NOMO-1 treated with DMSO at 0.1 percent for 48 hours (cell line): ENCODE results near the gene INKA1.
A peak's percentile ranks its signal among the peaks of the same experiment; 100 is the strongest.
"Not testable (repeated sequence)": the region's sequence is repeated elsewhere in the genome, so short reads cannot be mapped to it uniquely, and the experiment has no call there.

Experiments
- DNase-seq: peaks from one replicate; lab custom pipeline; 2025; ENCODE audit not compliant: unreplicated experiment; lab: John Stamatoyannopoulos, UW

The INKA1 gene

DNA sequence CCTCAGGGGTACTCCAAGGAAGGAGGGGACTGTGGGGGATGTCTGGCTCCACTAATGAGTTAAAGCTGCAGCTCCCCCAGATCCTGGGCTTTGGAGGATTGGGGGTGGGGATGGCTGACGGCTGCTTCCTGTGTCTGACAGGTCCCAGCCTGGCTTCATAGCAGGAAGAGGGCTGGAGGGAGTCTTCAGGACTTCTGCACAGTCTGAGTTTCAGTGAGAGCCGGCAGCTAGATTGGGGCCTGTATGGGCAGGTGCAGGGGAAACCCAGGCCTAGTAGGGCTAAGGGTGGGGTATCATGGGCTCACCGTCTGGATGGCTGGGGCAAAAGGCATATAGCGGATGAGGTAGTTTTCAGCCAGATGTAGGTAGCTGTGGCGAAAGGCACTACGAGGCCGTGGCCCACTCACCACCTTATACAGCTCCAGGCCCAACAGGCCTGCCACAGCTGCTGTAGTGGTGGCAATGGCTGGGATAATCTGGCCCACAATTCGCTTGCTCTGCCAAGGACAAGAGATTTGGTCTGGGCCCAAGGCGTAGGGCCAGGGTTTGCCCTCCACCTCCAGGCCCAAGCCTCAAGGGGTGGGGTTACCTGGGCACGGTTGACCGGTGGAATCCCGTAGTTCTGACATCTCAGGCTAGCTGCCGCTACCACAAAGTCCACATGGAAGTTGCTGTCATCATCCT is 4.5 kb downstream of the INKA1 start:
- no peak for DNase-seq

DNA sequence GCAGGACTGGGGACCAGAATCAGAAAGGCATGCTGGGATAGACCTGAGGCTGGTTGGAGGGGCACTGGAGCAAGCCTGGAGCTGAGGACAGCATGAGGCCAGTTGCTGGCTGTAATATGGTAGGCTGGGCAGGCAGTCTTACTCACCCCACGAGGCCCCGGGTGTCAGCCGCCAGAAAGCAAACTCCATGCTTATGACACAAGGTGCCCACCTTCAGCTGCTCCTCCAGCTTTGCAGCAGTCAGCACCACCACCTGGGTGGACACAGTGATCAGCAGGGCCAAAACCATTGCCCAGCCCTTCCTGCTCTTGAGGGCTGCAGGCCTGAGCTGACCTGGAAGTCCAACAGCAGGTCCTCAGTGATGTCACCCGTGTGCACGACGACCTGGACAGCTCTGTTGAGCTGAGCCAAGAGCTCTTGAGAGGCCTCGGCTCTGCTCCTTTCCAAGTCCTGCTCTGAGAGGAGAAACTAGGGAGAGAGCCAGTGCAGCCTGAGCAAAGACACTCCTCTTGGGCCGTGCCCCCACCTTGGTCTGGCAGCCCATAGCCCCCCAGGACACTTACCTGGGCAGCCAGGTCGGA is 9.9 kb downstream of the INKA1 start:
- DNase-seq: no peak

DNA sequence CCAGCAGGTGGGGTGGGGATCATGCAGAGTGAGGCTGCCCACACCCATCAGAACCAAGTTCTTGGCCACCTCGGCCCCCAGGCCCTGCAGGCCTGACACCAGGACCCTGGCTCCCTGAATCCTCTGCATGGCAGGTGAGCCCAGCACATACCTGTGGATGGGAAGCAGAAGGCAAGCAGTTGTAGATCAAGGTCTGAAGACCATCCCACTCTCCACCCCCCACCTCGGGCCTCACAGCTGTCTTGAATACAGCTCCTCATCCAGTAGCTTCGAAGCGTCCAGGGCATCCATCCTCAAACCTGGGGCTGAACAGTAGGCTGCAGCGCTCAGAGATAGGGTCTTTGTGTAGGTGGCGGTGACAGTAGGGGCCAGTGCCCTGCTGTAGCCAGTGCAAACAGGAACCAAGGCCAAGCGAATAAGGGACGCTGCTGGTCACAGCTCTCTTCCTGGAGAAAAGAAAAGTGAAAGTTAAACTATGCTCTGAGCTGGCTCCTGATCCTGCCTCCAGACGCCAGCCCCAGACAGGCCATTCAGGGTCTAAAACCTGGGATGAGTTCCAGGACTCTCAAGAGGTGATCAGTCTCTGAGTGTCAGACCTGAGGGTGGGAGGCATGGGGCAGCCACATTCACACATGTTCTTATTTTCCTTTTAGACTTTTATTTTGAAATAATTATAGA is 10.6 kb downstream of the INKA1 start, which contains the start of gene UBA7:
TSS of gene UBA7 (minus strand) at position 457 of the 678 bp plus-strand sequence. CDS start at position 291, 166 bp downstream.
- DNase-seq: peak; percentile 82

DNA sequence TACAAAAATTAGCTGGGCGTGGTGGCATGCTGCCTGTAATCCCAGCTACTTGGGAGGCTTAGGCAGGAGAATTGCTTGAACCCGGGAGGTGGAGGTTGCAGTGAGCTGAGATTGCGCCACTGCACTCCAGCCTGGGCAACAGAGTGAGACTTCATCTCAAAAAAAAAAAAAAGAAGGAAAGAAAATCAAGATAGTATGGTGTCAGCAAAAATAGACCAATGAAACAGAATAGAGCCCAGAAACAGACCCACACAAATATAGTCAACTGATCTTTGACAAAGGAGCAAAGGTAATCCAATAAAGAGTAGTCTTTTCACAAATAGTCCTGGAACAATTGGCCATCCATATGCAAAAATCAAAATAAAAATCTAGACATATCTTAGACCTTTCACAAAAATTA is 20.1 kb downstream of the INKA1 start:
- DNase-seq: not testable (repeated sequence)

DNA sequence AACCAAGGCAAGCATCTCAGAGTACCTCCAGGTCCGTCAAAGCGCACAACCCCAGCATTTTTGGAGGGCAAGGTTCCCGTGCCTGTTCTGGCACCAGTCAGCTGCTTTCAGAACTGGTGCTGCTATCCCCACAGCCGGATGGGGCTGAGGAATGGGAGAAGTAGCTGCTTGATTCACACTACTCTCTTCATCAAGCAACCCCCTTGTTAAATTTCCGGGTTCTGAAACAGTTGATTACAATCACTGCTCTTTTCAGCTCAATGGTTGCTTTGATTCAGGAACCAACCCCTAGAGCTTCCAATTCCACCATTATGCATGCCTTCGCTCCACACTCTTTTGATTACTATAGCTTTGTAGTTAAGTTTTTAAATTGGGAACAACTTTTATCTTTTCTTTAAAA is 23.0 kb downstream of the INKA1 start:
- no peak for DNase-seq

DNA sequence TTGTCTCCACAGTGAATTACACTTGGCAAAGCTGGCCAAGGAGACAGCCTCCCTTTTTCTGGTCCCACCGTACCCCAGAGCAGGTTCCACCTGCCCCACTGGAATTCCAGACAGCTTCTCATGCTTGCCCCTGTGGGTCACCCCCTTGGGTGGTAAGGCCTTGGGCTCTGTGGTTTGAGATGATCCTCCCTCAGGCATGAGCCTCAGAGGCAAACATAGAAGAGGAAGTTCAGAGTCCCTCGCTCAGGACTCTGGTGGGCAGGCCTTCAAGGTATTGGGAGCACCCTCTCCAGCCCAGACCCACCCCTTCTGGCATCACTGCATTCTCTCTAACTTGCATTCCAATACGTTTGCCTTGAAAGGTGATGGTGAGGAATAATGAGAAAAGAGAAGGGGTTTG is 28.3 kb downstream of the INKA1 start:
- DNase-seq: no peak

DNA sequence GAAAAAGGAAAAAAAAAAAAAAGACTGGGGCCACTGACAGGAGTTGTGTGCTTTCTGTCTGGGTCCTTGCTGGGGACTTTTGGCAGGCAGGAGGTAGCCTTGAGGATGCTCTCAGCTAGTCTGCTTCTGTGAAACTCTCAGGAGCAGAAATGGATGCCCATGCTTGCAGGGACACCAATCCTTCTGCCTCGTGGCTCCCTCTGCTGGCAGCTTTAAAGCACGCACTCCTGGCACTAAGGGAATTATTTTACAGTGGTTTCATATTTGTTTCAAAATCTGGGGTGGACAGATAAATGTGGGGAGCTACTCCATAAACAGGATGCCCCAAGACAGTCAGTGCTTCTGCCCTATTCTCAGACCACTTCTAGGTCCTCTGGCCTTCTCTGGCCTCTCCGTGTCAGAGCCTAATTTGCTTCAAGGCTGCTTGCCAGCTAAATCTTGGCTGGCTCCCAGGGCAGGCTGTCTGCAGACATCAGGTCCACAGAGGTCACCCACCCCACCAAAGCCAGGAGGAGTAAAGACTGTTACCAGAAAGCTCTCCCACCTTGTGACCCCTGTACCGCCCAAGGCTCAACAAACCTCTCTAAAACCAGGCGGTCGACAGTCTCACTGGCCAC is 36.2 kb downstream of the INKA1 start:
- DNase-seq: peak; percentile 71

DNA sequence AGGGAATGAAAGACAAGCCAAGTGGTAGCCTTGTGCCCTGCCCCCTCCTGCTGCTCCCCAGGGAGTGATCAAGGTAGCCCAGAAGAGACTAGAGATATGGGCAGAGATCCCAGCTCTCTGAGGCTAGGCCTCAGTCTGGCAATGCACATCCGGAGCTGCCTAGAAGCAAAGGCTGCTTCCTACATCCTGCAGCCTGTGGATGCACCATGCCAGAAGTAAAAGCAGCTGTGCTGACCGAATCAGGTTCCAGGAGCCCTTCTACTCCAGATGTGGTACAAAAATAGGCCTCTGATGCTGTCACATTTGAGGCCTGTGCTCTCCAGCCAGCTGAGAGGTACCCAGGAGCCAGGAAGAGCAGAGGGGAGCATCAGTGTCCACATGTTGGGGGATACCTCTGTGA is 37.3 kb downstream of the INKA1 start:
- no peak for DNase-seq

DNA sequence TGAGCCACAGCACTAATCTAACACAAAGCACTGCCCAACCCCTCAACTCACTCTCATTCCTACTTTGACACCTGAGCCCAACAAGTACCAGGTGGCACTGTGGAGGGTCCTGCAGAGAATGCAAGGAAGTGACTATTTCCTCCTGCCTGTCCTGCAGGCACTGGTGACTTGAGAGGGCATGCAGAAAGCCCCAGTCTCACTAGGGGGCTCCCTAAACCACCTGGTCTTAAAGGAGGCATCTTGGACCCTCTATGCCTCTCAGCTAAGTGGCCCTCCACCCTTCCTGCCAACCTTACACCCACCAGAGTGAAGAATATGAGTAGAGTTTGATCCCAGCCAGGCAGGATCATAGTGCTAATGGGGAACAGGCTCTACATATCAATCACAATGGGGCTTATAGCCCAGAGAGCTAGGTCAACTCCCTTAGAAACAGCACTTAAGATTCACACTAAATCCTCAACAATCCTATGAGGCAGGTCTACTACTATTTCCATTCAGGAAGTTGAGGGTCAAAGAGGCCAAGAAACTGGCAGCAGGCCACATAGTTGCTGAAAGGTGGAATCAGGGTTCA is 38.1 kb downstream of the INKA1 start:
- peak; percentile 35 for DNase-seq

DNA sequence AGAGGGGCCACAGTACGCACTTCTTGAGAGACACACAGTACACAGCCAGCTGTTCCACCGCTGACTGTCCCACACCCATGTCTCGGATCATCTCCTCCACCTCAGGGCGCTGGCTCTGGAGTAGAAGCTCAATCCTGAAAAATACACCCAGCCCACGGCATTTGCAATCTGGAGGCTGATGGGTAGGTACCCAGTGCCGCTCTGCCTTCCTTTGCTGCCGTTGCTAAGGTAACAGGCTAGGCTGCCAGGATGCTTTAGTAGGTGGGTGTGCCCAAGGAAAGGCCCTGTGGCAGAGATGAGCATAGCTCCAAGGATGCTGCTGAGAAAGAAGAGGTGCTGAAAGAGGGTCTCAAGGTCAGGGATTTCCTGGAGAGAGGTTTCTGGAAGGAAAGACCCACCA is 38.7 kb downstream of the INKA1 start:
- DNase-seq: no peak

DNA sequence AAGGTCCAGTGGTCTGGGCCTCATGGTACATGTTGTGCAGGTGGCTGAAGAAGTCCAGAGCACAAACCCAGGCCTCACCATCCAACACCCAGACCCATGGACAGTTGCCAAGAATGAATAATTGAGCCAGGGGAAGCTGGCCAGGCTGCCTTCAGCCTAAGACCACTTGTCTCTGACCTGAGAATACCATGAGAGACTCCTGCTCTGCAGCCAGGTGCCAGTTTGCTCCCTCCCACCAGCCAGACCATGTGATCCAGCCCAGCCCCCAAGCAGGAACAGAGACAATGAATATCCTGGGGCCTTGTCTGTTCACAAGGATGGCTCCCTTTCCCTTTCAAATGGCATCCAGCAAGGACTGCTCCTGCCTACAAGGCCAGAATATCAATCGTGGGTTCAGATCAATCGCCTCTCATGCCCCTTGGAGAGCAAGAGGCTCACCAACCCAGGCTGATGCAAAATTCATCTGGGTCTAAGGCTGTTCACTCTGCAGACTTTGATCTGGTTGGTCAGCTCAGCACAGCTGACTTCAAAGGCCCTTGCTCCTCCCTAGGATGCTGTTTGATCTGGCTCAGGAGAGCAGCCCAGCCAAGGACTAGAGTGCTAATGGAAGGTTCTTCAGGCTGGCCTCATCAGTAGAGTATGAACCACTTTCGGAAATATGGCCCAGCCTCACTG is 39.9 kb downstream of the INKA1 start:
- DNase-seq: no peak

DNA sequence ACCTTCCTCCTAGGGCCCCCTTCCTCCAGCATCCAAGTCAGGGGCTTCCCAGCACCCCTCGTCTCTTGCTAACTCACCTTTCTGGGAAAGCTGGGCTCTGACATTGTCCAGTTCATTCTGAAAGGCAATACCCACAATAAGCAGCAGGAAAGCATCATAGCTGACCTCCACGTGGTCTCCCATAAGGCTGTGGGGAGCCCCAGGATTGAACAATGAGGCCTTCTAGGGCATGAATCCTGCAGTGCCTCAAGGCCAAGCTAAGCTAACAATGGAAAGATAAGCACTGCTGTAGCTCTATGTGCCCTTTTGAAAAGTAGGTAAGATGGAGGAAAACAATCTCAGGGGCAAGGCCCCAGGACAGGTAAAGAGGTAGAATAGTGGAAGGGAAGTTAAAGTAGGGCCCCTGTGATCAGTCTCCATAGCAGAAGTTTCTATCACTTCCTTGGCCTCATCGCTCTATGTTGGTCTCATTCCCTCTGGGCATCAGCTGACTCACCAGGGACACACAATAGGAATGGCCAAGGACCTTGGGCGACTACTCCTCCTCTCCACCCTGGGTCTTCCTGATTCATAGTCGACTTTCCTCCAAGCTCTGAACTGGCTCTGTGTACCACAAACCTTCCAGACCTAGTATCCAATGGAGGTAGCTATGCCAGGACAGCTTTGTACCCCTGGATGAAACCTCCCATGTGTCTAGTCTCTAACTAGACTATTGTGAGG is 41.6 kb downstream of the INKA1 start:
- no peak for DNase-seq

DNA sequence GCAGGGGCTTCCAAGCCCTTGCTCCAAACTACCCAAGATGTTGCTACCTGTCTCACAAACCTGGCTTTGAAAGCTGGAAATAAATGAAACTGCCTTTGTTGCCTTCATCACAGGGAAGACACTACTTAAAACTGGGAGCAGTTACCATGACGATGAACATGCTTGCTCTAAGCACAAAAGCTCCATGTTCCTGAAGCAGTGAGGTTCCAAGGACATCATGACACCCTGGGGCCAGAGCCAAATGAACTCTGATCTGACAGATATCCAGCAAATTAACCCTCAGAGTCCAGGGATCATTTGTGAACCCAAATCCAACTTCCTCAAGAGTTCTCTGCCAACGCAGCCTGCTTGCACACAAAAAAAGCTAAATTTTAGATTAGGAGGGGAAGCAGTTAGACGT is 42.6 kb downstream of the INKA1 start:
- no peak for DNase-seq
